Retinal pigment epithelial cell (primary cell): ENCODE measurements around the gene TRIM60.
"Not testable (repeated sequence)": the region's sequence is repeated elsewhere in the genome, so short reads cannot be mapped to it uniquely, and the experiment has no call there.

Experiments used
- DNase-seq: peaks from one replicate; pipeline ENCODE4 v3.0.0-alpha.2; 2010; ENCODE audit warnings: low read depth
- H3K4me3 ChIP-seq: 2 replicates; pipeline ENCODE4 v1.5.1; 2011; ENCODE audit warnings: mild to moderate bottlenecking, low read length, control low read depth, moderate library complexity
- CTCF ChIP-seq: conservative IDR thresholded peaks from 2 replicates; pipeline ENCODE4 v1.5.1; 2011; ENCODE audit warnings: low read depth, low read length, control low read depth, inconsistent platforms

The TRIM60 gene

GRCh38 chr4:165031436-165032211, at the start of gene TRIM60:
TSS of gene TRIM60 (plus strand) at chr4:165031999. CDS start at chr4:165040073, 8,074 bp downstream.
- TF ChIP-seq CTCF, result no peak
- H3K4me3 ChIP-seq, result no peak within 1 kb of the TSS
- no peak for DNase-seq

GRCh38 chr4:164989471-164989870, 42.3 kb upstream of the TRIM60 start:
- DNase-seq, result no peak
- H3K4me3 ChIP-seq, result no peak overlapping the region
- no peak for TF ChIP-seq CTCF

- DNase-seq, H3K4me3 ChIP-seq: not testable (repeated sequence)
These were observed 41.0 kb upstream of the TRIM60 start for GRCh38 chr4:164990786-164991185.

GRCh38 chr4:164996123-164996522, 35.7 kb upstream of the TRIM60 start:
- not testable (repeated sequence) for H3K4me3 ChIP-seq, DNase-seq

GRCh38 chr4:164997324-164997723, 34.5 kb upstream of the TRIM60 start:
- H3K4me3 ChIP-seq, result no peak overlapping the region
- no peak for TF ChIP-seq CTCF
- no peak for DNase-seq

- no peak for DNase-seq
- no peak for TF ChIP-seq CTCF
- H3K4me3 ChIP-seq, result no peak overlapping the region
These were observed 33.9 kb upstream of the TRIM60 start for GRCh38 chr4:164997941-164998340.

- not testable (repeated sequence) for H3K4me3 ChIP-seq, DNase-seq
These were observed 33.2 kb upstream of the TRIM60 start for GRCh38 chr4:164998526-164999080.

- H3K4me3 ChIP-seq, DNase-seq: not testable (repeated sequence)
These were observed 29.8 kb upstream of the TRIM60 start for GRCh38 chr4:165001957-165002356.

- DNase-seq, result no peak
- H3K4me3 ChIP-seq, result no peak overlapping the region
These were observed 26.4 kb upstream of the TRIM60 start for GRCh38 chr4:165005352-165005925.

More at GRCh38 chr4:165005352-165005925, 26.4 kb upstream of the TRIM60 start:
- no peak for TF ChIP-seq CTCF
